ENCODE results near the gene UBD.

GRCh38 chr6:29530671-29531310 is 28.7 kb downstream of the UBD start:
- TF ChIP-seq NFIC (IDR thresholded peaks at IDR 0.05; ENCODE audit: low read depth, low read length) (no peak), CTCF (IDR thresholded peaks at IDR 0.05 in 2 of 3, conservative IDR thresholded peaks at IDR 0.05 in 1 of 3; ENCODE audit: control insufficient read depth in 2 of 3, extremely low read depth in 1 of 3, insufficient read depth in 1 of 3, low read depth in 3 of 3, low read length in 3 of 3) (no peak), POLR2A (IDR thresholded peaks at IDR 0.05; ENCODE audit: low read depth, low read length) (no peak), EZH2 (IDR thresholded peaks at IDR 0.05; ENCODE audit: borderline replicate concordance, control insufficient read depth, low read depth, low read length) (no peak), BRCA1 (IDR thresholded peaks at IDR 0.05; ENCODE audit: low read depth, low read length) (no peak), EGR1 (IDR thresholded peaks at IDR 0.05; ENCODE audit: borderline replicate concordance in 1 of 2, low read depth in 2 of 2, low read length in 2 of 2) (no peak), SMARCA5 (IDR thresholded peaks at IDR 0.05) (no peak), HDAC6 (IDR thresholded peaks at IDR 0.05; ENCODE audit: unreplicated experiment) (no peak), ELK1 (IDR thresholded peaks at IDR 0.05; ENCODE audit: low read depth, low read length) (no peak), ATF3 (IDR thresholded peaks at IDR 0.05; ENCODE audit: borderline replicate concordance, extremely low read depth, low read depth, low read length) (no peak), SIN3A (IDR thresholded peaks at IDR 0.05; ENCODE audit: low read depth, low read length) (no peak), MAX (IDR thresholded peaks at IDR 0.05; ENCODE audit: low read depth, low read length) (no peak), IKZF2 (IDR thresholded peaks at IDR 0.05) (no peak)

Measured in GM12878 (cell line).